Measurements from ENCODE around the gene UROC1. TPM values are rescaled to one million over a fixed set of nuclear protein-coding genes. Genes with fewer than 3 reads are reported as not detected.

UROC1 gene
- total RNA-seq, 6 experiments from 2014 or later, result not detected

GRCh38 chr3:126496894-126497850 lies 20.4 kb downstream of the UROC1 start:
- H3K9me3 Mint-ChIP-seq, result no peaks in the 10 kb centered on the region
- DNase-seq, result no peak

GRCh38 chr3:126495786-126496185 lies 21.8 kb downstream of the UROC1 start:
- Mint-ChIP-seq H3K4me1 (ENCODE audit: low read depth) (peaks cover 6% of the 10 kb centered on the region; the same call in 1 of the 2 replicates), H3K27ac (no peak overlapping the region), H3K9me3 (no peaks in the 10 kb centered on the region), H3K36me3 (ENCODE audit: low read depth) (no peaks in the 10 kb centered on the region), H3K27me3 (ENCODE audit: insufficient read depth) (peaks cover 29% of the 10 kb centered on the region), H3K4me3 (no peak overlapping the region)
- DNase-seq, result no peak
- no peak for TF ChIP-seq CTCF (IDR thresholded peaks at IDR 0.05)

More at GRCh38 chr3:126496894-126497850, 20.4 kb downstream of the UROC1 start:
- Mint-ChIP-seq H3K4me1 (ENCODE audit: low read depth) (peaks cover 6% of the 10 kb centered on the region; the same call in 1 of the 2 replicates), H3K27me3 (ENCODE audit: insufficient read depth) (peaks cover 20% of the 10 kb centered on the region), H3K36me3 (ENCODE audit: low read depth) (no peaks in the 10 kb centered on the region), H3K27ac (no peak overlapping the region), H3K4me3 (no peak overlapping the region)
- no peak for TF ChIP-seq CTCF (IDR thresholded peaks at IDR 0.05)

- Mint-ChIP-seq H3K4me3 (no peak overlapping the region), H3K27ac (no peak overlapping the region), H3K27me3 (ENCODE audit: insufficient read depth) (peaks cover 33% of the 10 kb centered on the region), H3K36me3 (ENCODE audit: low read depth) (no peaks in the 10 kb centered on the region), H3K4me1 (ENCODE audit: low read depth) (peaks cover 6% of the 10 kb centered on the region; the same call in 1 of the 2 replicates), H3K9me3 (no peaks in the 10 kb centered on the region)
- TF ChIP-seq CTCF (IDR thresholded peaks at IDR 0.05), result no peak
- DNase-seq, result no peak
Observed at GRCh38 chr3:126494970-126495230, 22.7 kb downstream of the UROC1 start.

- Mint-ChIP-seq H3K4me3 (peak overlapping the region; percentile 30; the same call in 1 of the 2 replicates), H3K27me3 (ENCODE audit: insufficient read depth) (peaks cover 37% of the 10 kb centered on the region), H3K36me3 (ENCODE audit: low read depth) (no peaks in the 10 kb centered on the region), H3K27ac (no peak overlapping the region), H3K4me1 (ENCODE audit: low read depth) (peaks cover 6% of the 10 kb centered on the region; the same call in 1 of the 2 replicates), H3K9me3 (no peaks in the 10 kb centered on the region)
- no peak for TF ChIP-seq CTCF (IDR thresholded peaks at IDR 0.05)
- peak; percentile 30 for DNase-seq
Observed at GRCh38 chr3:126494204-126494969, 23.2 kb downstream of the UROC1 start.

- DNase-seq, result no peak
- Mint-ChIP-seq H3K9me3 (no peaks in the 10 kb centered on the region), H3K27me3 (ENCODE audit: insufficient read depth) (peaks cover 42% of the 10 kb centered on the region)
Observed at GRCh38 chr3:126493739-126494138, 23.8 kb downstream of the UROC1 start.

More at GRCh38 chr3:126493739-126494138, 23.8 kb downstream of the UROC1 start:
- H3K27ac Mint-ChIP-seq, result no peak overlapping the region
- no peak overlapping the region for H3K4me3 Mint-ChIP-seq
- H3K4me1 Mint-ChIP-seq (ENCODE audit: low read depth), result peaks cover 6% of the 10 kb centered on the region; the same call in 1 of the 2 replicates
- H3K36me3 Mint-ChIP-seq (ENCODE audit: low read depth), result no peaks in the 10 kb centered on the region
- TF ChIP-seq CTCF (IDR thresholded peaks at IDR 0.05), result no peak

All from HFFc6 (cell line).